Stimulated activated CD8-positive, alpha-beta memory T cell treated with anti-CD3 and anti-CD28 coated beads, Interleukin-12 subunit alpha, Interleukin-12 subunit beta, amount 100 ng/mL, for 4 hours (primary cell): Measurements from ENCODE around the gene KLHL24.
A peak's percentile ranks its signal among the peaks of the same experiment; 100 is the strongest.
"Not testable (repeated sequence)": the region's sequence is repeated elsewhere in the genome, so short reads cannot be mapped to it uniquely, and the experiment has no call there.

ENCODE experiments used
- DNase-seq: peaks from one replicate; pipeline ENCODE4 v3.0.0-alpha.2; 2020; ENCODE audit warnings: low read depth

The KLHL24 gene

DNA sequence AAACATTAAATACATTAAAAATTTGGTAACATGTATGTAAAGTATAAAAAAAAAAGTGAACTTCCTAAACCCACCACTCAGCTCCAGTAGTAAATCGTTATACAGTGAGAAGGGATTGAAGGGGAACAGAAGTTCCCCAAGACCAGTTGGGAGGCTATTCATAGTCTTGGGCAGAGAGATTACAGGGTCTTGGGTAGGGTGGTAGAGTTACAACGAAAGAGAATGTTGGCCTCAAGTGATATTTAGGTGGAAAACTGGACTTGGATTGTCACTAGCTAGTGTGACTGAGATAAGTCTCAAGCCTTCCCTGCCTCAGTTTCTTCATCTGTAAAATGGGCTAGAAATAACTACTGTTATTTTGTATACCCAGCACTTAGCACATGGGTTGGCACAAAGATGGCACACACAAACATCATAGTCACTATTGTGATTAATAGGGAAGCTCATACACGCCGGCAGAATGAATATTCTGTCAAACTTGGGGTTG is 61.7 kb downstream of the KLHL24 start:
- no peak for DNase-seq

DNA sequence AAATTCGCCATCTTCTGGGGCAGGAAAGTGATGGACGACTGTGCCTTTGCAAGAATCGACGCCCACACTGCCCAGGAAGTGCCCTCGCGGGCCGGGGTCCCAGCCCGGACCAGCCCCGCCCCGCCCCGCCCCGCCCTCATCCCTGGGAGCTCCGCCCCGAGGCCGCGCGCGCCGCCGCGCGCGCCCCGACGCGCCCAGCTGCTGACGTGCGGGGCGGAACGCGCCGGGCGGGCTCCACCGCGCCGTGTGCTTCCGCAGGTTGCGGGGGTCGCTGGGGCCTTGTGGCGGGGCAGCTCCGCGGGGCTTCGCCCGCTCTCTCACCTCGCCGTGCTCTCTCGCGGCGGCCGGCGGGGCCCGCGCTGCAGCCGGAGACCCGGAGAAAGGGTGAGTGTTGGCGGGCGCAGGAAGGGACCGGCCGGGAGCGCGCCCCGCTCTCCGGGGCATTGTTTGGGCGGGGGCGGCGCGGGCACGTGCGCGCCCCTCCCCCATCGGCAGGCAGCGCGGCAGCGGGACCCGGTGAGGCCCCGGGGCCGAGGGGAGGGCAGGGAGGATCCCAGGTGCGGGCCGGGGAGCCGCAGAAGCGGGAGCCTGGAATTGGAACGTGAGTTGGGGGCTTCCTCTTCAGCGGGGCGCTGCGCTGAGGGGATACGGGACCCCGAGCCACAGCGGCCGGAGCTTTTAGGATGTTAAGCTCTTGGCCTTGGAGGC is 62.3 kb downstream of the KLHL24 start, which contains the start of gene YEATS2:
TSS of gene YEATS2 (plus strand) at position 188 of the 708 bp plus-strand sequence. CDS start 17,366 bp downstream, outside the sequence.
- DNase-seq, result peak; percentile 68

DNA sequence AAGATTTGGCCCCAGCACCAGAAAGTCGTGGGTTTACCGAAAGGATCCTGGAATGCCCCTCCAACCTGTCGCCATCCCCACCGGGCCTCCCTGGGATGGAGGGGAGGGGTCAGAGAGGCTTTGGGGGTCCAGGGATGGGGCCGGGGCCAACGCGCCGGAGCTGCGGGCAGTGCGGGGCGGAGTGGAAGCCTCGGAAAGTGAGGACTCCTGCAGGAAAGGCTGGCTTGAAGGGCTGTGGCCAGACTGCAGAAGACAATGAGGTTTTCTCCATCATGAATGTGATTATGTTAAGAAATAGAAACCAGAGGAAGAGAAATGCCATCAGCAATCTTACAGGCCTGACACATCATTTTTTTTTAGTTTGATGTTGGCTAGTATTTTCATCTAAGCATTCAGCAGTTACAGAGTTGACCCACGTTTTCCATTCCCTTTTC is 62.9 kb downstream of the KLHL24 start:
- no peak for DNase-seq

DNA sequence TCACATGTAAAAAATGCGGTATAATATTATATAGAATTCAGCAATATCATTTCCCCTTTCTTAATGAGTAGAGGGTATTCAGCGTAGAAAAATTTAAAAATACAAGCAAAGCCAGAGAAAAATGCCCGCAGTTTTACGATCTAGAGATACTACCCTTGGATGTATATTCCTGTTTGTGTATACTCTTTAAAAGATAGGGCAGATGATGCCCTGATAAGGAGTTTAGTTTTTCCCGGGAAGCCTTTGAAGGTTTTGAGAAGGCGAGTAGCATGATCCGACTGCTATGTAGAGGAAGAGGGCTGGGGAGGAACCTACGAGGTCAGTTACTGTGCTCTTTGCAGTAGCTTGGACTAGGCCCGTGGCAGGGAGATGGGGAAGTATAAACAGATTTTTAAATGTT is 63.3 kb downstream of the KLHL24 start:
- DNase-seq, result no peak

DNA sequence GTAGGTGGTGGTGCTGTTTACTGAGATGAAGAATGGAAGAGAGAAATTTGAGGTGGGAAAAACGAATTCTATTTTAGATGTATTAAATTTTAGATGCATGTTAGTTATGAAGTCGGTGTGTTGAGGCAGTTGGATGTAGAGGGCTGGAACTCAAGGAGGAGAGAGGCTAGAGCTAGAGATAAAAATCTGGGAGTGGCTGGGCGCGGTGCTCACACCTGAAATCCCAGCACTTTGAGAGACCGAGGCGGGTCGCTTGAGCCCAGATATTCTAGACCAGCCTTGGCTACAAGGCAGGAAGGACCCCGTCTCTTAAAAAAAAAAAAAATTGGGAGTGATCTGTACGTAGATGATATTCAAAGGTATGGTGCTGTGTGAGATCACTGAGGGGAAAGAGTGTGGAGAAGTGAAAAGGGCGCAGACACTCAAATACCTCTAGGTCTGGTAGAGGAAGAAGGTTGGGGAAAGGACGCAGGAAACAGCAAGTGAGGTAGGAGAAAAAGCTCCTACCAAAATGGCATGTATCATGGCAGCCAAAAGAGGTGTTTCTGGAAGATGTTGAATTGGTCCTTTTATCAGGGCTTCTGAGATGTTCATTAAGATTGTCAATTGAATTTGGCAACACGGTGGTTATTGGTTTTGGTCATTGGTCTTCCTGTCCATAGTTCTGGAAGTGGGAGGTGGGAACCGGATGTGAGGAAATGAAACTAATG is 64.0 kb downstream of the KLHL24 start:
- no peak for DNase-seq

DNA sequence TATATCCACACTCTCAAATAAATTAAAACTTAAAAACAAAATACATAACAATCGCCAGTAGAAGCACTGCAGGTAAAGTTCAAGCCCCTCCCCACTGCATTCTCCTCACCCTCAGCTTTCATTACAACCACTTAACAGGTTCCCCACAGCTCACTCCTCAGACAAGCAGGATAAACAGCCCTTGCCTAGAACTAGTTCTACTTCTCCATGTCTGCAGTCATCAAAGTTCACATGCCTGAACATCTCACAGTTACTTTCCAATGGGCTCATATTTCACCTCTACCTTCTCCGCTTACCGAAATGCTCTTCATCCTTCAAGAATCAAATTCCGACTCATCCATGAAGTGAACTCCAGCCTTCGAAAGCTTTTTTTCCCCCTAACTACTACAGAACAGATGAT is 66.3 kb downstream of the KLHL24 start:
- no peak for DNase-seq

DNA sequence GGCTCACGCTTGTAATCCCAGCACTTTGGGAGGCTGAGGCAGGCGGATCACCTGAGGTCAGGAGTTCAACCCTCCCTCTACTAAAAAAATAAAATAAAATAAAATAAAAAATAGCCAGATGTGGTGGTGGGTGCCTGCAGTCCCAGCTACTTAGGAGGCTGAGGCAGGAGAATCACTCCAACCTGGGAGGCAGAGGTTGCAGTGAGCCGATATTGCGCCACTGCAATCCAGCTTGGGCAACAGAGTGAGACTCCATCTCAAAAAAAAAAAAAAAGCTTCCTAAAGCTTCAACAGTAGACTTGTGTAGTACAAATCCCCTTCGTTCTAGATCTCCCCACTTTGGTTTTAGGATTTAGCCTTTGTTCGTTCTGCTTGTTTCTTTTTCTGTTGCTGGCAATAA is 68.5 kb downstream of the KLHL24 start:
- DNase-seq, result not testable (repeated sequence)

DNA sequence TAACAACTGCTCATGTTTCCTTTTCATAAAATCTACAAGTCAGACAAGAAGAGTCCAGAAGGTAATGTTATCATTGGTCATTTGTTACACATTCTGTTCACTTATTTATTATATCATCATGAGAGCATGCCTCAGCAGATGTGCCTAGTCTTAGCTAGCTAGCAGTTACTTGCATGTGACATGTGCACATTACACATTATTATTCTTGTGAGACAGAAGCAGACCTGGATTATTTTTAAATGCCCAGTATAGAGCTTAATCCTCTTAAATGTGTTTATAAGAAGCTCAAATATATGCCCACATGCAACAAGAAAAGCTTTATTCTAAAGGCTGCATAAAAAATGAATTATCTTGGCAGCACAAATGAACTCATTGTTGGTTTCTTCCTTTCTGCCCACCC is 74.8 kb downstream of the KLHL24 start:
- DNase-seq, result no peak

DNA sequence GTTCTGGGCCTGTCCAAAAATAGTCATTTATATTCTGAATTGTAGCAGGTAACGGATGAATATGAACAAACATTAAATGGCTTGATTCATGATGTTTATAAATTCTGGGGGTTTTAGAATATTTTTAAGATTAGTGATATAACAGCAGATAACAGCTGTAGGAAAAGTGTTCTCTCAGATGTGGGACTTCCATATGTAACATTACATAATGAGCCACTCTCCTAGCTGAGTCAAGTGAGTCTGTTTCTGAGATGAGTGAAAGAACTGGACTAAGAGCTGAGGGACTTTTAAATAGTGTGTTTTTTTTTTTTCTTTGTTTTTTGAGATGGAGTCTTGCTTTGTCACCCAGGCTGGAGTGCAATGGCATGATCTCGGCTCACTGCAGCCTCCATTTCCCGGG is 76.1 kb downstream of the KLHL24 start:
- DNase-seq, result no peak

DNA sequence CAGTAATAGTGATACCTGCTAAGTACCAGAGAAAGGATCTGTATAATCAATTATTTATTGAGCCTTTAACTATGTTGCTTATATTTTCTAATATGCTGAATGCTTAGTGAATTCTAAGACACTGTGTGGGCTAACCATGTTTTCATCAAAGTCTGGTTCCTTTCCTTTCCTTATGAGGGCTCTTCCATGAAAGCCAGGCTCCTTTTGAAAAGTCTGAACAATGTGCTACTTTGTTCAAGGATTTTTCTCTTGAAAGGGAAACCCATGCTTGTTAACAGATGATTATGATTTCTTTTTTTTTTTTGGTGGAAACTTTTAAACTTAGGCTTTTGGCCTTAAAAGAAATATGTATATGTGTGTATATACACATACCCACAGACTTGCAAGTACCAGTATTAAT is 79.2 kb downstream of the KLHL24 start:
- no peak for DNase-seq

DNA sequence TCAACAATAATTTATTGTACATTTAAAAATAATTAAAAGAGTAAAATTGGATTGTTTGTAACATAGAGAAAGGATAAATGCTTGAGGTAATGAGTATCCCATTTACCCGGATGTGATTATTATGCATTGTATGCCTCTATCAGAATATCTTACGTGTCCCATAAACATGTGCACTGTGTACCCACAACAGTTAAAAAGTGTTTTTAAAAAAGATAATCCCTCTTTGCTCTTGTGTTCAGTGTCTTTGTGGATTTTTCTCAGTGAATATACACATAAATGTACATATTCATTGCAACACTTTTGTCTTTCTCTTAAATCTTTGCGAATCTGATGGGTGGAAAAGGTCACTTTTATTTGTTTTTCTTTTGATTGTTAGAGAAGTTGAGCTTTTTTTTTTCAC is 82.6 kb downstream of the KLHL24 start:
- DNase-seq, result no peak

DNA sequence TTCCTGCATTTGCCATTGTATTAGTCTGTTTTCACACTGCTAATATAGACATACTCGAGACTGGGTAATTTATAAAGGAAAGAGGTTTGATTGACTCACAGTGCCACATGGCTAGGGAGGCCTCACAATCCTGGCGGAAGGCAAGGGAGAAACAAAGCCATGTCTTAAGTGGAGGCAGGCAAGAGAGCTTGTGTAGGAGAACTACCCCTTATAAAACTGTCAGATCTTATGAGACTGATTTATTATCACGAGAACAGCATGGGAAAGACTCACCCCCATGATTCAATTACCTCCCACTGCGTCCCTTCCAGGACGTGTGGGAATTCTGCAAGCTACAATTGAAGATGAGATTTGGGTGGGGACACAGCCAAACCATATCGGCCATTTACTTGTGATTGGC is 90.0 kb downstream of the KLHL24 start:
- no peak for DNase-seq

DNA sequence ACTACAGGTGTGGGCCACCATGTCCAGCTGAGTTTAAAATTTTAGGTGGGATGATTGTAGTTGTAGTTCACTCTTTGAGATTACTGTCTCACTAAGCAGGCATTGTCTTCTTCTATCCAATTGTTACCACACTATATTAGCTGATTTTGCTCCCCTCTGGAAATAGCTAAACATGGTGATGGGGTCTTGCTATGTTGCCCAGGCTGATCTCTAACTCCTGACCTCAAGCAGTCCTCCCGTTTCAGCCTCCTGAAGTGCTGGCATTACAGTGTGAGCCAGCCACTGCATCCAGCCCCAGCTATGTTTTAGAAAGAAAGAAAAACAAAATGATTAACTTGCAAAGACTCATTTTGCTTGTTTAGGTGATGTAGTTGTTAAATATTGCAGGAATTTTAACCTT is 92.8 kb downstream of the KLHL24 start:
- no peak for DNase-seq

DNA sequence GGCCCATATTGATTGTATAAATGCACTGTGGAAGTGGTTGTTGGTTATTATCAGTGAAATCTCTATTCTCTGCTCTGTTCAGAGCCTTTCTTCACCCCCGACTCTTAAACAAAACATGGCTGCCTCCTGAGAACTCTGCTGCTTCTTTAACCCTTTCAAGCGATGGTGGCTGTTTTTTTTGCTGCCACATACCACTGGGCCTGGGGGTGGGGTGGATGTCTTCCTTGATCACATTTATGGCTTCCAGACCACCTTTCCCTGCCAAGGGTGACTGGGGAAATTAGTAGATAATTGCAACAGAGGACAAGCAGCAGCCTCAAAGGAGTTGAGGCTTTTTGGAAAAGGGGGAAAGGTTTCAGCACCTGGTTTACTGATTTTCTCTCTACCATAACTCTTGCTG is 94.9 kb downstream of the KLHL24 start:
- DNase-seq, result no peak

DNA sequence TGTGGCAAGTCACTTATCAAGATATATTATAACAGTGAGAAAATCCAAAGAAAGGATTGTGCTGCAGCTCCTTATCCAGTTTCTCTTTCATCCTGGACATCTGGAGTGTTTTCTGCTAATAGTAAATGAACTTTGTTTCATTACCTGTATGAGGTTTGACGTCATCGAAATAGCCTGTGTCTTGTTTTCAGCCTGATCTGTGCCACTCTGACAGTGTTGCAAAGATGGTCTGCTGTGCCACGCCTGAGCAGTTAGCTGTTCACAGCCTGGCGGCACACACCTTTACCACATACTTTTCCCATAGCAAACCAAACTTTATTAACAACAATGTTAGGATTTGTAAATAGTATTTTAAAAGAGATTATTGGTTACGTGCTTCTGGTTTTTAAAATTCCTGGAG is 96.2 kb downstream of the KLHL24 start:
- no peak for DNase-seq

DNA sequence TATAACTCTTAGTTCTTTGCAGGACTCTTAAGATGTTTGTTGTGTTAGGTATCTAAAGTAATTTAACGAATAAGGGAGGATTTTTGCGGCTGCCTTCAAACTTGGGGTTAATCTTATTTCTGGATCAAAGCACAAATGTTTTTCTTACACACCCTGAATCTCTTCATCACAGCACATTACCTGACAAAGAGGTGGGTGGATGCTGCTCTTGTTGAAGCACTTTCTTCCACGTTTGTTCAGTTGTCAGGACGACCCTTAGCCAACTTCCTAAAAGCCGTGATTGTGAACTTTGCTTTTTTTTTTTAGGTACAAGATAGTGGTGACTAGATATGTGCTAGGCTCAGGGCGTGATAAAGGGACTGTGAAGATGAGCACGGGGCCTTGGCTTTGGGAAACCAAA is 98.1 kb downstream of the KLHL24 start:
- DNase-seq, result no peak
